ENCODE measurements around the gene NOC3L.
A peak's percentile ranks its signal among the peaks of the same experiment; 100 is the strongest.

DNA sequence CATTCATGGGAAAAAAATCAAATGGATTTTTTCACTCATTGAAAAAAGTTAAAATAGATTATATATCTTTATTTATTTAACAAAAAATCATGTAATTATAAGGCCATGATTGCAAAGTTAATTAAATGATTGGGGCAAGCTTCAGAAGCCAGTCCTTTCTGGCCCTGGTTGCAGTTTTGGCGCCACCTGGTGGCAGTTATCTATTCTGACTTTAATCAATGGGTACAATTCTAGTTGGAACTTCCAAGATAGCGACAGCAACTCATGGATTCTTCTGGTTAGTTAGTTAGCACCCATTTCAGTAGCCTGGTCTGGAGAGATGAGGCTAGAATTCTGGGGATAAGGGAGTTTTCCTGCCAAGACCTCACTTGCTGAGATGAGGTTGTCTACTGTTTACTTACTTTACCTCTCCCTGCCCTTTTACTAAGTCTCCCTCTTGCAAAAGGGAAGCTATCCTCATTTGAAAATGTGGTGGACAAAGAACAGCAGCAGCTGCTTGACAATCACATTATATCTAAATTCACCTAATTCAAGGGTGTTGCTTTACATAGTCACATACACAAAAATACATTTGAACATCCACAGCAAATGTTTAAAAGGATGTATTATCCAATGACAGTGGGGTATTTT is 42.3 kb downstream of the NOC3L start:
- TF ChIP-seq NRF1 (IDR thresholded peaks at IDR 0.05; ENCODE audit: low read depth, low read length) (no peak), FOSL2 (IDR thresholded peaks at IDR 0.05; ENCODE audit: borderline replicate concordance, low read depth) (no peak), NFIC (IDR thresholded peaks at IDR 0.05; ENCODE audit: borderline replicate concordance) (no peak), MAX (IDR thresholded peaks at IDR 0.05; ENCODE audit: low read depth) (no peak), CTCF (IDR thresholded peaks at IDR 0.05) (peak; percentile 87), CHD2 (IDR thresholded peaks at IDR 0.05; ENCODE audit: low read length, partially characterized antibody) (no peak), EP300 (IDR thresholded peaks at IDR 0.05; ENCODE audit: borderline replicate concordance in 1 of 2, low read depth in 1 of 2, low read length in 1 of 2) (no peak), TEAD4 (IDR thresholded peaks at IDR 0.05; ENCODE audit: borderline replicate concordance, insufficient read depth) (no peak), RCOR1 (IDR thresholded peaks at IDR 0.05; ENCODE audit: low read length) (no peak), EZH2phosphoT487 (IDR thresholded peaks at IDR 0.05; ENCODE audit: borderline replicate concordance, low read depth) (no peak), YY1 (IDR thresholded peaks at IDR 0.05; ENCODE audit: low read depth) (no peak), ZBTB33 (IDR thresholded peaks at IDR 0.05; ENCODE audit: borderline replicate concordance, low read depth) (no peak), RFX5 (IDR thresholded peaks at IDR 0.05; ENCODE audit: low read length) (no peak)
- TF ChIP-seq, protein P1, sequence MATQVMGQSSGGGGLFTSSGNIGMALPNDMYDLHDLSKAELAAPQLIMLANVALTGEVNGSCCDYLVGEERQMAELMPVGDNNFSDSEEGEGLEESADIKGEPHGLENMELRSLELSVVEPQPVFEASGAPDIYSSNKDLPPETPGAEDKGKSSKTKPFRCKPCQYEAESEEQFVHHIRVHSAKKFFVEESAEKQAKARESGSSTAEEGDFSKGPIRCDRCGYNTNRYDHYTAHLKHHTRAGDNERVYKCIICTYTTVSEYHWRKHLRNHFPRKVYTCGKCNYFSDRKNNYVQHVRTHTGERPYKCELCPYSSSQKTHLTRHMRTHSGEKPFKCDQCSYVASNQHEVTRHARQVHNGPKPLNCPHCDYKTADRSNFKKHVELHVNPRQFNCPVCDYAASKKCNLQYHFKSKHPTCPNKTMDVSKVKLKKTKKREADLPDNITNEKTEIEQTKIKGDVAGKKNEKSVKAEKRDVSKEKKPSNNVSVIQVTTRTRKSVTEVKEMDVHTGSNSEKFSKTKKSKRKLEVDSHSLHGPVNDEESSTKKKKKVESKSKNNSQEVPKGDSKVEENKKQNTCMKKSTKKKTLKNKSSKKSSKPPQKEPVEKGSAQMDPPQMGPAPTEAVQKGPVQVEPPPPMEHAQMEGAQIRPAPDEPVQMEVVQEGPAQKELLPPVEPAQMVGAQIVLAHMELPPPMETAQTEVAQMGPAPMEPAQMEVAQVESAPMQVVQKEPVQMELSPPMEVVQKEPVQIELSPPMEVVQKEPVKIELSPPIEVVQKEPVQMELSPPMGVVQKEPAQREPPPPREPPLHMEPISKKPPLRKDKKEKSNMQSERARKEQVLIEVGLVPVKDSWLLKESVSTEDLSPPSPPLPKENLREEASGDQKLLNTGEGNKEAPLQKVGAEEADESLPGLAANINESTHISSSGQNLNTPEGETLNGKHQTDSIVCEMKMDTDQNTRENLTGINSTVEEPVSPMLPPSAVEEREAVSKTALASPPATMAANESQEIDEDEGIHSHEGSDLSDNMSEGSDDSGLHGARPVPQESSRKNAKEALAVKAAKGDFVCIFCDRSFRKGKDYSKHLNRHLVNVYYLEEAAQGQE (IDR thresholded peaks at IDR 0.05; ENCODE audit: low read depth, low read length) = no peak

Measured in SK-N-SH (cell line).